Fibroblast of skin of right quadriceps (primary cell): Measurements from ENCODE around the gene SLC22A1.
"Not testable (repeated sequence)": the region's sequence is repeated elsewhere in the genome, so short reads cannot be mapped to it uniquely, and the experiment has no call there.

ENCODE experiments used
- DNase-seq: peaks from one replicate; pipeline ENCODE4 v3.0.0-alpha.2; 2013

Gene SLC22A1

DNA sequence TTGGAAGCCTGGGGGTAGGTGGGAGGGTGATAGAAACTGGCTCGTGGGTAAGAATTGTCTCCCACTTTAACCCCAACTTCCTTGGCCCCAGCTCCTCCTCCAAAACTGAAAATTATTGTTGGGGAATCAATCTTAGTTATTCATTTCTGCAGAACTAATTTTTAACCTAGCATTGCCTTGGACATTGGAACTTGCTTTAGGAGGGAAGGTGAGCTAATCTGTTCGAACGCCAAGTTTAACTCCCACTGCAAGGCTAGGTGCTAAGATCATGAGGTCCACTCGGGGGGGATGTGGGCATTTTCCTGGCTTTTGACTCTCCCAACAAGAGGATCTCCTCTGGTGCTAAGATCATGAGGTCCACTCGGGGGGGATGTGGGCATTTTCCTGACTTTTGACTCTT is 3.5 kb downstream of the SLC22A1 start:
- DNase-seq = not testable (repeated sequence)

GRCh38 chr6:160127270-160128124 is 5.9 kb downstream of the SLC22A1 start:
- no peak for DNase-seq

- DNase-seq = no peak
These were observed 6.6 kb downstream of the SLC22A1 start for GRCh38 chr6:160128125-160128683.

GRCh38 chr6:160128879-160129516 is 7.4 kb downstream of the SLC22A1 start:
- DNase-seq = no peak

DNA sequence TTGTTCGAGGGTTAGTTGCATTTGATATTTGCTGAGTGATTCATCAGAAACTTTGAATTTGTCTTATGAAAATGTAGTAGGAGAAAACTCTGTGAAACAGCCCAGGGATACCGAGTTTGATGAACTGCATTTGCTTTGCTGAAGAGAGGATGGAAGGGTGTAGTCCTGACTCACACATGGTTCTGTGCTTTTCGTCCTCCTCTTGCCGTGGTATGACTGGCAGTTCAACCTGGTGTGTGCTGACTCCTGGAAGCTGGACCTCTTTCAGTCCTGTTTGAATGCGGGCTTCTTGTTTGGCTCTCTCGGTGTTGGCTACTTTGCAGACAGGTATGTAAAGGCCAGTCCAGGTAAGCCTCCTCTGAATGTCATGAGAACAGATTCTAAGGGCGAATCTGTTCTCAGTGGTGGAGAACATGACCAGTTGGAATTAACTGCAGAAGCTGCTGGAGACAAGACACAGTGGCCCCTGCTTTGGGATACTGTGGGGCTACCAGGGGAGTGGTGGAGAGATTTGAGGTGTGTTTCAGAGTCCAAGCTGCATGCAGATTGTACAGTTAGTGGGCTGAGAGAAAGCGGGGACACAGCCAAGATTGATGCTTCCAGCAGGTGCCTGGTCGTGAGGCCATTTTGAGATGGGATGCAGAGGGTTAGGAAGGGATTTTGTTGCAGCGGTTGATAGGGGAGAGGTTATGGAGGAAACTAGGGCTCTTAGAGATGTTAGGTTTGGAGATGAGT is 8.4 kb downstream of the SLC22A1 start:
- no peak for DNase-seq

DNA sequence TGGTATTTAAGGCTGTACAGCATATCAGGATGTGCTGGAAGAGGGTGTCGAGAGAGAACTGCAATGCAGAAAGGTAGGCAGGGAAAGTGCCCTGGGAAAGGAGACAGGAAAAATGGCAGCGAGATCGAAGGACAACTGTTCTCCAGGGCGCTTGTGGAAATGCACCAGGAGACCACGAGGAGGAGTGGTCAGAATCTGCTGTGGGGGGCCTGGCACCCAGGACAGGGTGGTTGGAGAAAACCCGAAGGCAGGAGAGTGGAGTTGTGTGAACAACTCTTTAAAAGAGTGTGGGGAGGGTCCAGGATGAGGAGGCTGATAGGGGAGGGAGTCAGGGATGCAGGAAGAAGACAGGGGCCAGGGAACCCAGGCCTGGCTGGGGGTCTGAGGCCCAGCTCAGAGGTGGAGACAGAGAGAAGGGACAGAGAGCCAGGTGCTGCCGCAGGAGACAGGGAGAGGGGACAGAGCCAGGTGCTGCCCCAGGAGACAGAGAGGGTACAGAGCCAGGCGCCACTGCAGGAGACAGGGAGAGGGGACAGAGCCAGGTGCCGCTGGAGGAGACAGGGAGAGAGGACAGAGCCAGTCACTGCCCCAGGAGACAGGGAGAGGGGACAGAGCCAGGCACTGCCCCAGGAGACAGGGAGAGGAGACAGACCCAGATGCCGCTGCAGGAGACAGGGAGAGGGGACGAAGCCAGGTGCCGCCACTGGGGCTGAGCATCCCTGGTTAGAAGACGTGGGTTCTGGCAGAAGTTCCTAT is 9.3 kb downstream of the SLC22A1 start:
- no peak for DNase-seq

- DNase-seq = no peak
These were observed 10.2 kb downstream of the SLC22A1 start for GRCh38 chr6:160131636-160132296.

DNA sequence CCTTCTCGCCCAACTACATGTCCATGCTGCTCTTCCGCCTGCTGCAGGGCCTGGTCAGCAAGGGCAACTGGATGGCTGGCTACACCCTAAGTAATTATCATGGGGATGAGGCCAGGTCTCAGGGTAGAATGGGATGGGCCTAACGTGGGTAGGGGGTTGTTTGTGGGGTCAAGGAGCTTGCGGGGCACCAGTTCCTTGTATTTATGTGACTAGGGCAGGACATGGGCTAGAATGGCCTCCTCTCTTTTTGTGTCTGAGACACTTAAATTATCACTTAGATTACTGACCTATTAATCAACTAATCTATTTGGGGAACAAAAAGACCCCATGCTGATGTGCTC is 10.7 kb downstream of the SLC22A1 start:
- no peak for DNase-seq

GRCh38 chr6:160132776-160133338 is 11.2 kb downstream of the SLC22A1 start:
- no peak for DNase-seq

- no peak for DNase-seq
These were observed 12.1 kb downstream of the SLC22A1 start for GRCh38 chr6:160133441-160134336.

DNA sequence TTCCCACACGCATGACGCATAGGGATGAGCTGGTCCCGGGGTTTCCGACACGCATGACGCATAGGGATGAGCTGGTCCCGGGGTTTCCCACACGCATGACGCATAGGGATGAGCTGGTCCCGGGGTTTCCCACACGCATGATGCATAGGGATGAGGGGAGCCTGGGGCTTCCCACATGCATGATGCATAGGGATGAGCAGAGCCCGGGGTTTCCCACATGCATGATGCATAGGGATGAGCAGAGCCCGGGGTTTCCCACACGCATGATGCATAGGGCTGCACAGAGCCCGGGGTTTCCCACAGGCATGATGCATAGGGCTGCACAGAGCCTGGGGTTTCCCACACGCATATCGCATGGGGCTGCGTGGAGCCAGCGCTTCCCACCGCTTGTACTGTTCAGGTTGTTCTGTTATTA is 12.7 kb downstream of the SLC22A1 start:
- not testable (repeated sequence) for DNase-seq

DNA sequence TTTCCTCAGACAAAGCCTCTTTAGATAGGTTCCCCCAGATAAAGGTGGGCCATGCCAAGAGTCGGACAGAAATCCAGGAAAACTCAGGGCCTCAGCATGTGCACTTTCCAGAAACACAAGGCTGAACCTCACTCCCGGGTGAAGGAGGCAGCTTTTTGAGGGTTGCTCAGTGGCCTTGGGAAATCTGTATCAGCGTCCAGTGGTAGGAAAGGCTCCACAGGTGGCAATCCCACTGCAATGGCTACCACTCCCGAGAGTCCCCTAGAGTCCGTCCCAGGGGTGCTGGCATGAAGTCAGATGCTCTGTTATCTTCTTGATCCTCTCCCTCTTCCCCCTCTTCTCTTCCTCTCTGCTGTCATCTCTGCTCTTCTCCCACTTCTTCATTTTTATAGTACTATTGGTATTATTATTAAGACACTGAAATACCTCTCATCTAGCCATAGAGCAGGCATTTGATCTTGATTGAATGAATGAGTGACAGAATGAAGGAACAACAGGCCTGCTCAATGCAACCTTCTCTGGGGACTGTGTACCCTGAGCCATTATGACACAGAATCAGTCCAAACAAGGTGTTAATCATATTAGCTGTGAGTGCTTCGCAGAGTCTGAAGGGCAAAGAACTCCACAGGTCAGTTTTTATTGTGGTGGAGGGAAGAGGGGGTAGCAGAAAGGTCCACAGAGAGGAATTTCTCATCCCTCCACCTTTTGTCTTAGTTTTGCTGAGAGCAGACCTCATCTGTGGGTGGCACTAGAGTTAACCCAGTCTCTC is 13.3 kb downstream of the SLC22A1 start:
- DNase-seq = no peak

DNA sequence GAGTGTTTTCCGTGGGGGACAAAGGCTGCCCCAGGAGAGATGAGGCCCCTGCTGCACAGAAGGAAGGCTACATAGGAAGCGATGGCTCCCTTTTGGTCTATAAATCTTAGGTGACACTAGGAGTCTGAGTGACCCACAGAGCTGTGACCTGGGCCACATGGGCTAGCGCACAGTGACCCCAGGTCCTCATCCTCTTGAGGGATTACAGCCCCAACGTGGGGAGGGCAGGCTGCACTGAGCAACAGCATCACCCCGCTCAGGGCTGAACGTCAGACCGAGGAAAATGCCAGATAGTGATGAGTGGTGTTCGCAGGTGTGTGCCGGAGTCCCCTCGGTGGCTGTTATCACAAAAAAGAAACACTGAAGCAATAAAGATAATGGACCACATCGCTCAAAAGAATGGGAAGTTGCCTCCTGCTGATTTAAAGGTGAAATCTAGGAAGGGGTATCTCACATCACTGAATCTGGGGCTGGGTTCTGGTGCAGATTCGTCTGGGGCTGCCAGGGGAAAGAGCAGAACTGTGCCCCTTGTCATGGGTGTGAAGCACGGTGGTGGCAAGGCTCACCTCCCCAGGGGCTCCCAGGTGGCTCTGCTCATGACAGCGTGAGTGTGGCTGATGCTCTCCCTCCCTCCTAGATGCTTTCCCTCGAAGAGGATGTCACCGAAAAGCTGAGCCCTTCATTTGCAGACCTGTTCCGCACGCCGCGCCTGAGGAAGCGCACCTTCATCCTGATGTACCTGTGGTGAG is 14.5 kb downstream of the SLC22A1 start:
- no peak for DNase-seq

DNA sequence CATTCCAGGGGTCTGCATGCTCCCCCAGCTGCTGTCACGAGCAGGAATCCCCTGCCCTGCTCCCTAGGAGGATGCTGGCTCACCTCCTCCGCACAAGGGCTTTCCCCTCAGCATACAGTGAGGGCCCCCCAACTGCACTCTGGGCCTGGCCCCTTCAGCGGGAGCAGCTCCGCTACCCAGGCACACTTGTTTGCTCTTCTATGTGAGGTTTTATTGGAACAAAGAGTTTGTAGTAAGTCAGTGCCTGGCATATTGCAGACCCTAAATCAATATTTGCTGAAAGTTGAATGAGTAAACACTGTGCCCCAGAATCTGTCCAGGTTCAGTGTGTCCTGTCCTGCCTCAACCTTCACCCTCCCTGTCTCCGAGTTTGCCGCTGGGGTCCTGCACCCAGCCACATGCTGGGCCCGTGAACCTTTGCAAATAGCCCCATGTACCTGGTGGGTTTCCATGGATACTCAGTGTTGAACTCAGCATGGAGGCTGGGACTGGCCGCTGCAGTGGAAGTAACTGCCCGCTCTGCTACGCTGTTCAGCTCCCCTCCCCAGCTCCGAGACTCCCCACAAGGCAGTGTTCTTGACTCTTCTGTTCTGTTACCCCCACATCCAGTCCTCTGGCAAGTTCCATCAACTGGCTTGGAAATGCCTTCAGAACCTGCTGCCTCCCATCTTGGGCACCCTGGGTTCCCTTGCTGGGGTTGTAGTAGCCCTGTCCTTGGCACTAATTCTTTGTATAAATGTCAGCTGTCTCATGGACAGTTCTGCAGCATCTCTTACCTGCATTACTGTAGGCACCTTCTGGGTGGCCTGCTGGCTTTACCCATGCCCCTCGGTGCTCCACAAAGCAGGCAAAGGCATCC is 15.7 kb downstream of the SLC22A1 start:
- no peak for DNase-seq

DNA sequence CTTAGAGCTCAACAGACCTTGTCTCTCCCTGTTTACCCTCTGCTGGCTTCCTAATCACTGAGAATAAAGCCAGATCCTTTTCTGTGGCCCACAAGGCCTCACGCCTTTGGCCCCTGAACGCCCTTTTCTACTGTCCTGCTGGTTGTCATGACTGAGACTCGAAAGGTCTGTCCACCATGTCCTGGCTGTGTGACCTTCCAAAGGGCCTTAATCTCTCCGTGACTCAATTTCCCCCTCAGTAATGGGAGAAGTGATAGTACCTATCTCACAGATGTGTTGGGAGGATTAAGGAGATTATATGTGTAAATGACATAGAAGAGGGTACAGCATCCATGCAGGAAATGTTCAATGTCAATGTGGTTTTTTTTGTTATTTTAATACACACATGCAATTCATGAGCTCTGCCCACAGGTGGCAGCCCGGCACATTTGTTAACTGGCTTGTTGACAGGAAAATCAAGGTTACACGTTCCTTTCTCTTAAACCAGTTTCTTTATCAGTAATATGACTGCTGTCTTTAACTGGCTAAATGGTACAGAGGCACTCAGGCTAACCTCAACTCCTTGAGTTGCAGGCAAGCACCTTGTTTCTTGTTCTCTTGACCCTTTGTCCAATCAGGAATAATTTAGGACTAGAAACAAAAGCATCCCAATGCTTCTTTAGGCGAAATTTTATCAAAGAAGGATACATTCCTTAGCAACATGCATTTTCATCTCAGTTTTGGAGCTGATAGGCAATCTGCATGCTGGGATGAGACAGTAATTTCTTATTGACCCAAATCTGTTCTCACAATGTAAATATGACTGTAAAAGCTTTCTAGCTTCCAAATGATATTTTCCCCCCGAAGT is 16.6 kb downstream of the SLC22A1 start:
- peak; percentile 64 for DNase-seq

DNA sequence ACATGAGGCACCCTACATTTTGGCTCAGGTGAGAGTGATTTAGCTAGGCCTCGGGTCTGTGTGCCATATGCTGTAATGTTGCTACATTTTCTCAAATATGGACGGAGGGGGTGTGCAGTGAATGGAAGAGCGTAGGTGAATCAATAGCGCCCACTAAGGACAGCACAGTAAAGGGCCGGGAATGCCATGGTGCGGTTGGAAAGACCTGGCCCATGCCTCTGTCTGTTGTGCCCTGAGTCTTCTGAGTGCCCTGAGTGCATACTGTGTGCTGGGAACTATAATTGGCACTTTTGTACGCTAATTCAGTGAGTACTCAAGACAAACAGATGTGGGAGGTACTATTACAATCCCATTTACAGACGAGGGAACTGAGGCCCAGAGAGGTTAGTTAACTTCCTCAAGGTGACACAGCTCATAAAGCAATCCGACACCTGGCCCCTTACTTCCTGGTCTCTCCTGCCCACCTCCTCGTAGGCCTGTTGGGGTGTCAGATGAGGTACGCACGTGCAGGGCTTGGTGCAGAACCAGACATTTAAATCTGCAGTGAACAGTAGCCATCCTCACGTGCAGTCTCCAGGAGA is 17.3 kb downstream of the SLC22A1 start:
- DNase-seq = no peak

DNA sequence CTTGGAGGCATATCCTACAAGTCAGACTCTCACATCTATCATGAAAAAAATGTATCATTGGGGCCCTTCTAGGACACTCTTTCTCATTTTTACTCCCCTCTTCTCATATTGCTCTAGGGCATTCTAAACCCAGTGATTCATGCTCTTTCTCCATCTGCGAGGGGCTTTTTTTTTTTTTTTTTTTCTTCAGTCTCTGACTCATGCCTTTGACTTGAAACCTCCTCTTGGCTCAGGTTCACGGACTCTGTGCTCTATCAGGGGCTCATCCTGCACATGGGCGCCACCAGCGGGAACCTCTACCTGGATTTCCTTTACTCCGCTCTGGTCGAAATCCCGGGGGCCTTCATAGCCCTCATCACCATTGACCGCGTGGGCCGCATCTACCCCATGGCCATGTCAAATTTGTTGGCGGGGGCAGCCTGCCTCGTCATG is 17.8 kb downstream of the SLC22A1 start:
- DNase-seq = peak; percentile 93
